Astrocyte of the cerebellum (primary cell): Measurements from ENCODE around the gene MORN1.
A peak's percentile ranks its signal among the peaks of the same experiment; 100 is the strongest.

Experiments used
- DNase-seq: peaks from one replicate; pipeline ENCODE4 v3.0.0-alpha.2; 2011; ENCODE audit warnings: low read depth
- H3K4me3 ChIP-seq: 2 replicates; pipeline ENCODE4 v1.5.1; 2011; ENCODE audit warnings: mild to moderate bottlenecking, low read depth, low read length, moderate library complexity
- in situ Hi-C: cut with HindIII; loops from 2 replicates; pipeline ENCODE4 v1.10.0; 2017; ENCODE audit warnings: low sequenced_read_pairs
- TF ChIP-seq, protein P1 (sequence below): IDR thresholded peaks from 2 replicates; pipeline ENCODE4 v1.5.1; 2012; ENCODE audit warnings: low read length, low read depth, moderate library complexity, mild to moderate bottlenecking; ENCODE audit errors: missing control alignments

MORN1 gene

DNA sequence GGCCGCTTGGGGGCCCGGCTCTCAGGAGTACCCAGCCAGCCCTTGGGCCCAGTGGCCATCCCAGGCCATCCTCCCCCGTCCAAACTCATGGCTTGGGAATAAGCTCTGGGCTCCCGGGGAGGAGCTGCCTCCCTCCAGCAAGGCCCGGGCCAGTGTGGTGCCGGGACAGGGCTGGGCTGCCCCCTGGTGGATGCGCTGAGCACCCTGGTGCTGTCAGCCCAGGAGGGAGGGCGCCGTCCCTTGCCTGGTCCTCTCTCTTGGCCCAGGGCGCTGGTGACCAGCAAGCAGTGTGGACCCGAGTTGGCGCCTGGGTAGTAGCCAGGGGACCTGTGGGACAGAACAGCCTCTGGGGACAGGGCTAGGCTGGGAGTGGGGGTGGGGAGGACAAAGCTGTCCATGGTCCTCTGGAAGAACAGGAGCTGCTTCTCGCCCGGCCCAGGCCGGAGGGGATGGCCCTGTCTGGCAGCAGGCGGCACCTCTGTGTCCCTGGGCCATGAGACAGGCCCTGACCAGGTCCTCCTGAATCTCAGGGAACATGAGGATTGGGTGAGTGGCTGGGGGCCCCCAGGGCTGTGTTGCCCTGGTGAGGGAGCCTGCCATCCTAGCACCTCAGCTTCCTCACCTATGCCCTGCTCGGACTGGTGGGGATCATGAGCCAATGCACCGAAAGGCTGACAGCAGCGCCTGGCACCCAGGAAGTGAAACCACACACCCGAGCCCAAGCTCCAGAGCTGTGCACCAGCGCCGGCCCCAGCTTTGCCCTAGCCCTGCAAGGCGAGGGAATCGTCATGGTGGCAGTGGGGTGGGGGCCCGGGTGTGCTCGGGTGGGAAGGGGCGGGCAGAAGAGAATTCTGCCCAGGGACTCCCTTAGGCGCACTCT is 9.4 kb downstream of the MORN1 start:
- in situ Hi-C loops: no loop called here
- DNase-seq: peak; percentile 39
- TF ChIP-seq, protein P1, sequence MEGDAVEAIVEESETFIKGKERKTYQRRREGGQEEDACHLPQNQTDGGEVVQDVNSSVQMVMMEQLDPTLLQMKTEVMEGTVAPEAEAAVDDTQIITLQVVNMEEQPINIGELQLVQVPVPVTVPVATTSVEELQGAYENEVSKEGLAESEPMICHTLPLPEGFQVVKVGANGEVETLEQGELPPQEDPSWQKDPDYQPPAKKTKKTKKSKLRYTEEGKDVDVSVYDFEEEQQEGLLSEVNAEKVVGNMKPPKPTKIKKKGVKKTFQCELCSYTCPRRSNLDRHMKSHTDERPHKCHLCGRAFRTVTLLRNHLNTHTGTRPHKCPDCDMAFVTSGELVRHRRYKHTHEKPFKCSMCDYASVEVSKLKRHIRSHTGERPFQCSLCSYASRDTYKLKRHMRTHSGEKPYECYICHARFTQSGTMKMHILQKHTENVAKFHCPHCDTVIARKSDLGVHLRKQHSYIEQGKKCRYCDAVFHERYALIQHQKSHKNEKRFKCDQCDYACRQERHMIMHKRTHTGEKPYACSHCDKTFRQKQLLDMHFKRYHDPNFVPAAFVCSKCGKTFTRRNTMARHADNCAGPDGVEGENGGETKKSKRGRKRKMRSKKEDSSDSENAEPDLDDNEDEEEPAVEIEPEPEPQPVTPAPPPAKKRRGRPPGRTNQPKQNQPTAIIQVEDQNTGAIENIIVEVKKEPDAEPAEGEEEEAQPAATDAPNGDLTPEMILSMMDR: peak; percentile 88

DNA sequence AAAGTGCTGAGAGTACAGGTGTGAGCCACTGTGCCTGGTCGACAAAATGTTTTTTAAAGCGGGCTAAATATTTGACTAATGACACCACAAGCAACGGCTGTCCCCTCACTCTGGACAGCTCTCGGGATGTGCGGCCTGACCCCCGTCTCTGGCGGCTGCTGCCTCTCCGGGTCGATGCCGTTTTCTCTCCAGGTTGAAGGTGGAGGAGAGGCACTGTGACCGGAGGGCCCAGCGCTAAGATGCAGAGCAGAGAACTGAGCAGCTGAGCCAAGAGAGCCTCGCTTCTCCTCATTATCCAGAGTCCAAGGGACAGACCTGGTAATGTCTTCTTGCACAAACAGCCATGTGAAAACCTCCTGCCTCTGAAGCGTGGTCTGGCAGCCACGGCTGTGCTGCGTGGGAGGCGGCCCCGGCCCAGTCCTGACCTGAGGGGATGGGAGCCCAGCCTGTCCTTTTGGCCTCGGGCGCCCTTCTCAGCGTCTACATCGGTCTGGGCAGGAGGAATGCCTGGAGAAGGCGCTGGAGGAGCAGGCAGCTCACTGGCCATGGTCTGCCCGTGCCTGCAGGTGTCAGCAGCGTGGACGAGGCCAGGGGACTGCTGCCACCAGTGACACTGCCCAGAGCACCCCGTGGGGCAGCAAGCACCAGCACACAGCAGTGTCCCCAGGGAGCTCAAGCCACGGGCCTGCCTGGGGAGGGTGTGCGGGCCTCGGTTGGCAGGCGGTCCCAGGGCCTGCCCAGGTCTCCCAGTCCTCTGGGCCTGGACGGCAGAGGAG is 10.3 kb downstream of the MORN1 start:
- no peak overlapping the region for H3K4me3 ChIP-seq
- in situ Hi-C loops: no loop called here
- no peak for DNase-seq
- TF ChIP-seq, protein P1: no peak

More for the DNA sequence above, 9.4 kb downstream of the MORN1 start:
- H3K4me3 ChIP-seq: no peak overlapping the region

DNA sequence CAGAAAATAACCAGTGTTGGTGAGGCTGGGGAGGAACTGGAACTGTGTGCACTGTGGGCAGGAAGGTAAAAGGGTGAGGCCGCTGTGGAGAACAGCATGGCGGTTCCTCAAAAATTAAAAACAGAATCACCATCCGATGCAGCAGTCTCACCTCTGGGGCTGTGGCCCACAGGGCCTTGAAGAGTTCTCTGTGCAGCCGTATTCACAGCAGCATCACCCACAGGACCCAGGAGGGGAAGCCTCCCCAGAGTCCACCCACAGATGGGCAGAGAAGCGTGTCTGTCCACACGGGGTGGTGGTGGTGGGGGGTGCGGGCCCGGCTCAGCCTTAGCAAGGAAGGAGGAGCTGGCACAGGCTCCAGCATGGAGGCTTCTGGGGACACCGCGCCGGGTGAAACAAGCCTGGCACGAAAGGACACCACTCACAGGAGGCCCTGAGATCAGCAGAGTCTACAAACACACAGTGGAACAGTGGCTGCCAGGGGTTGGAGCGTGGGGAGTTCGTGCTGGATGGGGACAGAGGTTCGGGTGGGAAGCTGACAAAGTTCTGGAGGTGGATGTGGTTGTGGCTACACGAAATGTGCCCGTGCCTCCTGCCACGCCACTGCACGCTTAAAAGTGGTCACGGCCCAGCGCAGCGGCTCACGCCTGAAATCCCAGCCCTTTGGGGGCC is 11.5 kb downstream of the MORN1 start:
- in situ Hi-C loops: no loop called here
- DNase-seq: no peak

DNA sequence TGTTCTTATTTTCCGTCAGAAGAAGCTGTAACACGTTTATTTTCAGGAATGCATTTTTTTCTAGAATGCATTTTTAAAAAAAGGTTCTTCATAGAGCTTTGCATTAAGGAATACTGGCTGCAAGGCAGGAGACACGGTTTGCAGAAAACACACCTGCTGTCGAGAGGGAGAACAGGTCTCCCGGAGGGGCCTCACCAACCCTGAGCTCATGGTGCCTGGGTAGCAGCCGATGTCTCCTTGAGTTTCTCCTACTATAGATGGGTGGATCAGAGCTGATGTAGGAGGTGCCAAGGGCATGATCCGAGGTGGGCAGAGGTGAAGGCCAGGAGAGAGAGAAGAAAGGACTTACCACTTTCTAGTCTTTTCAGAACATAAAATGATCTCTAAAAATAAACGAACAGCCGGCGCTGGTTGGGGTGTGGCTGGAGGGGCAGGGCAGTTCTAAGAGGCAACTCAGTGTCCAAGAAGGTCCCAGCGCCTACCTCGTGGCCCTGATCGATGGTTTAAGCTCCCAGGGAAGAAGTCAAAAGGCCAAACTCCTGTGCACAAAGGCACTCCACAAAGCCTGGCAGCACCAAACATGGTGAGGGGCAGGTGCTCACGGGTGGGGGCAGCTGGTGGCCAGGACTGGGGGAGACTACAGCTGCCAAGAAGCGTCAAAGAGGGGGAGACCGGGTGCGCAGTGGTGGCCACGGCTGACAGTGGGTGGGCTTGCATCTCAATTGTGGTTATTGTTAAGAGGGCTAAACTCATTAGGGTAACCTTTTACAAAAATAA is 12.2 kb downstream of the MORN1 start:
- H3K4me3 ChIP-seq: no peak overlapping the region
- no peak for DNase-seq
- in situ Hi-C loops: no loop called here
- TF ChIP-seq, protein P1: no peak

More for the DNA sequence above, 11.5 kb downstream of the MORN1 start:
- TF ChIP-seq, protein P1: no peak
- no peak overlapping the region for H3K4me3 ChIP-seq

DNA sequence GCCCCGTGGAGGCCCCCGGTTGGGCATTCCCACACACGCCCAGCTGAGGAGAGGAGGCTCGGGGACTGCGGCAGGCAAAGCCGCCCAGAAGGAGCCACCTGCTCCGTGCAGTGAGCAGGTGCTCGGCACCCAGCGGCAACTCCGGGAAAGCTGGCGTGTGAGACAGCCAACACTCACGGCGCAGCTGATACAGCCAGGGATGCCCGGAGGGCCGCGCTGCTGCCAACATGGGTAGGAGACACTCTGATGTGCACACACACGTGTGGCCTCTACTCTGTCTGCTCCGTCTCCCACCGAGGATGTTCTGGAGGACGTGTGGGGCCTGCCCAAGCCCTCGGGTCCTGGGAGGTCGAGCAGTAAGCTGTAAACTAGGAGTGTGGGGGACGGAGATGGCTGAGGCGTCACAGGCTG is 12.9 kb downstream of the MORN1 start:
- DNase-seq: no peak
- no peak overlapping the region for H3K4me3 ChIP-seq
- in situ Hi-C loops: no loop called here
- TF ChIP-seq, protein P1: no peak
